Common myeloid progenitor, CD34-positive (primary cell): ENCODE measurements around the gene GPX4.

Source experiments
- CTCF ChIA-PET: fragments of 350-600 bp; sonication (Branson Sonifier 250); formaldehyde crosslinking; loops from one replicate; lab custom pipeline; 2021; ENCODE audit warnings: antibody characterized with exemption; lab: Charles Lee
- POLR2A ChIA-PET: fragments of 350-600 bp; sonication (Branson Sonifier 250); formaldehyde crosslinking; loops from one replicate; lab custom pipeline; 2021; ENCODE audit warnings: antibody characterized with exemption; lab: Charles Lee
- DNase-seq, 3 donors: peaks; one replicate each; pipeline versions ENCODE4 v3.0.0 to v3.0.0-alpha.2; 2013
- H3K27ac ChIP-seq, 2 experiments: 1 replicate in 1 of 2; 2 replicates in 1 of 2; pipeline ENCODE4 v1.7.0; 2013; ENCODE audit warnings: inconsistent platforms in 2 of 2, low read length in 2 of 2, mild to moderate bottlenecking in 2 of 2, low read depth in 1 of 2, moderate library complexity in 1 of 2; ENCODE audit not compliant: severe bottlenecking in 2 of 2, insufficient read depth in 1 of 2, poor library complexity in 1 of 2
- H3K27me3 ChIP-seq, 5 experiments: replicated peaks in 2 of 5; 1 replicate in 3 of 5; 2 replicates in 2 of 5; pipeline versions ENCODE4 v1.6.1 to v1.7.0; 2013; ENCODE audit warnings: low read length in 4 of 5, mild to moderate bottlenecking in 2 of 5, moderate library complexity in 2 of 5, inconsistent platforms in 1 of 5; ENCODE audit not compliant: insufficient read depth in 5 of 5, control insufficient read depth in 4 of 5
- H3K36me3 ChIP-seq, 4 experiments: 1 replicate in 2 of 4; 2 replicates in 2 of 4; pipeline versions ENCODE4 v1.6.1 to v1.7.0; 2013; ENCODE audit warnings: low read length in 3 of 4, control low read depth in 1 of 4, mild to moderate bottlenecking in 1 of 4; ENCODE audit not compliant: control insufficient read depth in 4 of 4, insufficient read depth in 4 of 4
- H3K4me1 ChIP-seq, 4 experiments: 1 replicate in 3 of 4; 2 replicates in 1 of 4; pipeline versions ENCODE4 v1.6.1 to v1.7.1; 2013; ENCODE audit warnings: low read length in 3 of 4, mild to moderate bottlenecking in 3 of 4, control low read depth in 1 of 4, inconsistent platforms in 1 of 4, moderate library complexity in 1 of 4; ENCODE audit not compliant: control insufficient read depth in 4 of 4, insufficient read depth in 4 of 4; ENCODE audit errors: control extremely low read depth in 1 of 4
- H3K4me3 ChIP-seq, 7 experiments: 1 replicate in 4 of 7; 2 replicates in 3 of 7; pipeline versions ENCODE4 v1.5.1 to v1.7.0; 2013; ENCODE audit warnings: mild to moderate bottlenecking in 7 of 7, low read length in 6 of 7, moderate library complexity in 6 of 7, inconsistent platforms in 2 of 7, low read depth in 2 of 7, control low read depth in 1 of 7; ENCODE audit not compliant: insufficient read depth in 4 of 7, control insufficient read depth in 1 of 7; ENCODE audit errors: extremely low read depth in 1 of 7
- H3K9me3 ChIP-seq, 5 experiments: 1 replicate in 4 of 5; 2 replicates in 1 of 5; pipeline versions ENCODE4 v1.6.1 to v1.7.1; 2013; ENCODE audit warnings: low read length in 4 of 5, mild to moderate bottlenecking in 2 of 5, inconsistent platforms in 1 of 5, low read depth in 1 of 5, moderate library complexity in 1 of 5; ENCODE audit not compliant: control insufficient read depth in 4 of 5, insufficient read depth in 2 of 5; ENCODE audit errors: control extremely low read depth in 1 of 5
- WGBS: methylation state at CpG from one replicate; pipeline ENCODE4 v1.1.5; 2013; ENCODE audit not compliant: insufficient coverage; 5-methylcytosine and 5-hydroxymethylcytosine counted together

Gene GPX4

DNA sequence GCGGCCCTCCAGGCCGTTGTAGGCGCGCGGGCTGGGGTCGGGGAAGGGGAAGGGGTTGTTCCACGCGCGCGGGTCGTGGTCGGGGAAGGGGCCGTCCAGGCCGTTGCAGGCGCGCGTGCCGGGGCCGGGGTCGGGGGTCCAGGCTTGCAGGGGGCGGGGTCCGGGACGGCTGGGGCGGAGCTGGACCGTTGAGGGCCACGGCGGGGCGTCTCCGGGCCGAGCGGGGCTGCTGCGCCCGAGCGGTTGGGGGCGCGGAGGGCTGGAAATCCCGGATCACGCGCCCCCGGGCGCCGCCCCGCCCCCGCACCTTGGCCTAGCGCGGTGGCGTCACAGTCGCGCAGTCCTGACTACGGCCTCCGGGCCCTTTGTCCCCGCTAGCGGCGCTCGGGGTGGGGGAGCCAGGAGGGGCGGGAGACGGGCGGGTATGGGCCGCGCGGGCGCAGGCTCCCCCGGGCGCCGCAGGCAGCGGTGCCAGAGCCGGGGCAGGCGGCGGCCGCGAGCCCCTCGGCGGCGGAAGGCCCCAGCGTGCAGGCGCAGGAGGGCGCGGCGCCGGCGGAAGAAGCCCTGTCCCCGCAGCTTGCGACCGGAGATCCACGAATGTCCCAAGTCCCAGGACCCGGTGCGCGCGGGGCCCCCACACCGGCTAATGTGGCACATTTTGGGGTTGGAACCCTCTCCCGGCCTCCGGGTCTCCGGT is 665 bp downstream of the GPX4 start:
- no peaks in the 10 kb centered on the region for H3K27me3 ChIP-seq
- H3K36me3 ChIP-seq: peaks cover 0 to 36% (median 20%) of the 10 kb centered on the region in 4 experiments
- CTCF ChIA-PET: interaction anchor here (1.4 to 1.7 kb wide), 2 partner anchors 34 to 139 kb away, joined by 3 read pairs; no protein-coding TSS in a partner anchor
- POLR2A ChIA-PET: interaction anchor here (0.5 to 1.3 kb wide), 5 partner anchors 15 to 69 kb away, joined by 3 to 4 read pairs (median 3); partner anchors contain the start of gene SBNO2
- WGBS: under 1% methylated on average over 67 of the region's 93 CpGs
- H3K4me3 ChIP-seq: peak overlapping the region; percentile 55 to 86 (median 67)
- H3K4me1 ChIP-seq: peaks cover 4 to 52% (median 43%) of the 10 kb centered on the region in 4 experiments
- peak overlapping the region; percentile 70 to 84 for H3K27ac ChIP-seq
- DNase-seq: peak; percentile 67 to 88 (median 87)
- no peaks in the 10 kb centered on the region for H3K9me3 ChIP-seq

- POLR2A ChIA-PET: interaction anchor here (0.7 to 1.3 kb wide), 4 partner anchors 16 to 30 kb away, joined by 3 to 4 read pairs (median 3); no protein-coding TSS in a partner anchor
These were observed 1.4 kb downstream of the GPX4 start for GRCh38 chr19:1105008-1105872.

DNA sequence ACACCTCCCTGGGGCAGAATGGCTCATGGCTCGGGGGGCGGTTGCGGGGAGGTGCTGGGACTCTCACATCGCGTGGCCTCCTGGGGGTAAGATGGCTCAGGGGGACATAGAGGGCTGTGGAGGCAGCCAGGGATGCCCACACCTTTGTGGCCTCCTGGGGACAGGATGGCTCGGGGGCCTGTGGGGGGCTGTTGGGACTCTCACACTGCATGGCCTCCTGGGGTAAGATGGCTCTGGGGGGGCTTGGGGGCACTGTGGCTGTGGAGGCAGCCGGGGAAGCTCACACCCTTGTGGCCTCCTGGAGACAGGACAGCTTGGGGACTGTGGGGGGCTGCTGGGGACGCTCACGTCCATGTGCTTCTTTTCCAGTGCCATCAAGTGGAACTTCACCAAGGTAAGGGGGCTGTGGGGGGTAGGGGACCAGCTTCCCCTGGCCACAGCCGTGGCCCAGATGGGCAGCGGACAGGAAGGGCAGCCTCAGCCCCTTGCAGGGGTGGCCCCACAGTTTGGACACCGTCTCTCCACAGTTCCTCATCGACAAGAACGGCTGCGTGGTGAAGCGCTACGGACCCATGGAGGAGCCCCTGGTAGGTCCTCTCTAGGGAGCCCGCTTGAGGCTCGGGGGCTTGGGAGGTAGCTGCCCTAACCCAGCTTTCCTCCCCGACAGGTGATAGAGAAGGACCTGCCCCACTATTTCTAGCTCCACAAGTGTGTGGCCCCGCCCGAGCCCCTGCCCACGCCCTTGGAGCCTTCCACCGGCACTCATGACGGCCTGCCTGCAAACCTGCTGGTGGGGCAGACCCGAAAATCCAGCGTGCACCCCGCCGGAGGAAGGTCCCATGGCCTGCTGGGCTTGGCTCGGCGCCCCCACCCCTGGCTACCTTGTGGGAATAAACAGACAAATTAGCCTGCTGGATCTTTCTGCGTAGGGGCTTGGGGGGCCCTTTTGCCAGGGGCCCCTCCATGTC is 2.4 kb downstream of the GPX4 start:
- Histone ChIP-seq H3K9me3 (no peaks in the 10 kb centered on the region), H3K36me3 (peaks cover 0 to 51% (median 32%) of the 10 kb centered on the region in 4 experiments), H3K27me3 (no peaks in the 10 kb centered on the region), H3K27ac (no peak overlapping the region), H3K4me3 (no peak overlapping the region), H3K4me1 (peaks cover 4 to 48% (median 35%) of the 10 kb centered on the region in 4 experiments)
- DNase-seq: no peak
- 95% methylated on average over 25 of the region's 32 CpGs for WGBS
- POLR2A ChIA-PET: interaction anchor here (1.3 kb wide), 1 partner anchor 18 kb away, joined by 3 read pairs; no protein-coding TSS in a partner anchor
- CTCF ChIA-PET: interaction anchor here (1.3 to 1.7 kb wide), 3 partner anchors 36 to 138 kb away, joined by 3 read pairs; partner anchors contain the start of gene CNN2

More at GRCh38 chr19:1105008-1105872, 1.4 kb downstream of the GPX4 start:
- no peak for DNase-seq
- peak overlapping the region; percentile 70 to 84 for H3K27ac ChIP-seq
- H3K4me3 ChIP-seq: peak overlapping the region; percentile 9 to 86 (median 67)
- no peaks in the 10 kb centered on the region for H3K9me3 ChIP-seq
- WGBS: 37% methylated on average over 45 of the region's 69 CpGs
- H3K36me3 ChIP-seq: peaks cover 0 to 44% (median 24%) of the 10 kb centered on the region in 4 experiments
- H3K4me1 ChIP-seq: peaks cover 4 to 52% (median 39%) of the 10 kb centered on the region in 4 experiments
- H3K27me3 ChIP-seq: no peaks in the 10 kb centered on the region
- CTCF ChIA-PET: interaction anchor here (1.3 to 1.7 kb wide), 4 partner anchors 35 to 138 kb away, joined by 3 read pairs; partner anchors contain the start of gene CNN2

DNA sequence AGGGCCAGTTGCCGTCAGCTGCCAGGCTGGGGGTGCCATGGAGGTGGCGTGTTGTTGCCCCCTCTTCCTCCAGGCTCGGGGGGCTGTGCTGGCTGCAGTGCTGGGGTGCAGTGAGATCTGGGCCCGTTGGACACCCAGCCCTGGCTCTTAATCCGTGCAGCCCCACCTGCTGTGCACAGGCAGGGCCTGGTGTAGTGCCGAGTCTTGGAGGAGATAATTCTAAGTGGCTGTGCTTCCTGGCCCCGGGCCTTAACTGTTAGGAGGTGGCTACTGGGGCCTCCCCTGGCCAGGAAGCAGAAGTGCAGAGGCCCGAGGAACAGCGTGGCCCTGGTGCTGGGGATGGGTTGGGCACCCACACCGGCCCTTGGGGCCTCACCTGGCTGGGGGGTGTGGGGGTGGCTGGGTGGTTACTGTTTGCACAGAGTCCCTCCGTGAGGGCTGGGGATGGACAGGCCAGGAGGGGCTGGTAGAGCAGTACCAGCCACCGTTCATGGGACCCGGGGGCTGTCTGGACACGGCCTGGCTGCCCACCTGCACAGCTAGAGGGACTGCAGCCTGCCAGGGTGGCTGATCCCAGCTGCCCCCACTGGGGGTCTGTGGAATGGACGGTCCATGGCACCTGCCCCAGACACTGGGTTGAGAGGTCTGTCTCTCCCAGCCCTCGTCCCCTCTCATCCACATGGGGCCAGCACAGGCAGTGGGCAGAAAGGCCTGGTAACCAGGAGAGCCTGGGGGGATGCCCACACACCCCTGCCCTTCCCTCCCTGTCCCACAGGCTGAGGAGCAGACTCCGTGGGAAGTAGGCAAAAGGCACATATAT is 3.3 kb downstream of the GPX4 start:
- Histone ChIP-seq H3K27me3 (no peaks in the 10 kb centered on the region), H3K9me3 (no peaks in the 10 kb centered on the region), H3K4me3 (no peak overlapping the region), H3K4me1 (peaks cover 0 to 39% (median 26%) of the 10 kb centered on the region in 4 experiments), H3K36me3 (peaks cover 0 to 55% (median 34%) of the 10 kb centered on the region in 4 experiments), H3K27ac (no peak overlapping the region)
- 71% methylated on average over 11 of the region's 17 CpGs for WGBS
- peak in 2 of 3 donors; percentile 31 to 45 for DNase-seq
- CTCF ChIA-PET: interaction anchor here (1.3 to 1.4 kb wide), 2 partner anchors 81 to 137 kb away, joined by 3 read pairs; partner anchors contain the start of gene CNN2
- POLR2A ChIA-PET: no interaction called here

- POLR2A ChIA-PET: no interaction called here
These were observed 4.0 kb downstream of the GPX4 start for GRCh38 chr19:1107661-1108261.

More at GRCh38 chr19:1107661-1108261, 4.0 kb downstream of the GPX4 start:
- Histone ChIP-seq H3K27ac (no peak overlapping the region), H3K36me3 (peaks cover 0 to 60% (median 40%) of the 10 kb centered on the region in 4 experiments), H3K4me3 (no peak overlapping the region), H3K27me3 (no peaks in the 10 kb centered on the region), H3K4me1 (peaks cover 0 to 32% (median 20%) of the 10 kb centered on the region in 4 experiments), H3K9me3 (no peaks in the 10 kb centered on the region)
- 97% methylated on average over 21 of the region's 25 CpGs for WGBS
- DNase-seq: no peak
- CTCF ChIA-PET: no interaction called here
